Measurements from ENCODE around the gene PTHLH. TPM values are rescaled to one million over a fixed set of nuclear protein-coding genes. Genes with fewer than 3 reads are reported as not detected.
A peak's percentile ranks its signal among the peaks of the same experiment; 100 is the strongest.

Gene PTHLH
- total RNA-seq, 2 experiments from 2014 or later = not detected

- Mint-ChIP-seq H3K4me3 (no peak overlapping the region), H3K36me3 (ENCODE audit: low read depth) (no peaks in the 10 kb centered on the region), H3K4me1 (ENCODE audit: low read depth) (no peaks in the 10 kb centered on the region), H3K27ac (no peak overlapping the region), H3K27me3 (peaks cover 14% of the 10 kb centered on the region), H3K9me3 (no peaks in the 10 kb centered on the region)
- DNase-seq (no peak), ATAC-seq (no peak)
- ChIA-PET CTCF (interaction anchor here (1.6 to 1.9 kb wide), 2 partner anchors 11 to 12 kb away, joined by 3 to 7 read pairs; no protein-coding TSS in a partner anchor), POLR2A (no interaction called here)
- TF ChIP-seq, protein P1, sequence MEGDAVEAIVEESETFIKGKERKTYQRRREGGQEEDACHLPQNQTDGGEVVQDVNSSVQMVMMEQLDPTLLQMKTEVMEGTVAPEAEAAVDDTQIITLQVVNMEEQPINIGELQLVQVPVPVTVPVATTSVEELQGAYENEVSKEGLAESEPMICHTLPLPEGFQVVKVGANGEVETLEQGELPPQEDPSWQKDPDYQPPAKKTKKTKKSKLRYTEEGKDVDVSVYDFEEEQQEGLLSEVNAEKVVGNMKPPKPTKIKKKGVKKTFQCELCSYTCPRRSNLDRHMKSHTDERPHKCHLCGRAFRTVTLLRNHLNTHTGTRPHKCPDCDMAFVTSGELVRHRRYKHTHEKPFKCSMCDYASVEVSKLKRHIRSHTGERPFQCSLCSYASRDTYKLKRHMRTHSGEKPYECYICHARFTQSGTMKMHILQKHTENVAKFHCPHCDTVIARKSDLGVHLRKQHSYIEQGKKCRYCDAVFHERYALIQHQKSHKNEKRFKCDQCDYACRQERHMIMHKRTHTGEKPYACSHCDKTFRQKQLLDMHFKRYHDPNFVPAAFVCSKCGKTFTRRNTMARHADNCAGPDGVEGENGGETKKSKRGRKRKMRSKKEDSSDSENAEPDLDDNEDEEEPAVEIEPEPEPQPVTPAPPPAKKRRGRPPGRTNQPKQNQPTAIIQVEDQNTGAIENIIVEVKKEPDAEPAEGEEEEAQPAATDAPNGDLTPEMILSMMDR (IDR thresholded peaks at IDR 0.05) = no peak
- intact Hi-C loops (cut with micrococcal nuclease) = no loop called here
Measured at GRCh38 chr12:27952510-27952909, 20.0 kb downstream of the PTHLH start.

- intact Hi-C loops (cut with micrococcal nuclease) = no loop called here
- POLR2A ChIA-PET = no interaction called here
- peaks cover 11% of the 10 kb centered on the region for H3K27me3 Mint-ChIP-seq
Measured at GRCh38 chr12:27951898-27952297, 20.6 kb downstream of the PTHLH start.

DNA sequence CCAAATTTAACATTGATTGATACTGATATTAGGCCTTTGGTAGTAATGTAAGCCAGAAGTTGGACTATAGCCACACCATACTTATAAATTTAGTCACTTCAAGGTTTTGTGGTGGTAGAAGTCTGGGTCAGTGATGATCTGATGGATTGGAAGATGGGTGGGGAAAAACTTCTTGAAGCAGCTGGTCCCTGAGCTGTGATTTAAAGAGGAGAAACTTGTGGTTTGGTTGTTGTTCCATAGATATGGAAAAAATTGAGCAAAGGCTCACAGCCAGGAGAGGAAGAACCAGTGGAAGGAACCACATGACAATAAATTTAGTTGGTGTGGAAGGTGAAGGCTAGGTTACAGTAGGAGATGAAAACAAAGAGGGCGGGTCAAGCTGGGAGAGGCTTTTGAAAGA, 26.1 kb downstream of the PTHLH start:
- Mint-ChIP-seq H3K4me1 (ENCODE audit: low read depth) (no peaks in the 10 kb centered on the region), H3K4me3 (no peak overlapping the region), H3K36me3 (ENCODE audit: low read depth) (no peaks in the 10 kb centered on the region), H3K9me3 (no peaks in the 10 kb centered on the region), H3K27me3 (peaks cover 9% of the 10 kb centered on the region), H3K27ac (no peak overlapping the region)
- ChIA-PET POLR2A (no interaction called here), CTCF (interaction anchor here (1.3 to 1.4 kb wide), 2 partner anchors 10 to 26 kb away, joined by 3 read pairs; no protein-coding TSS in a partner anchor)
- TF ChIP-seq, protein P1 (IDR thresholded peaks at IDR 0.05) = no peak
- ATAC-seq = no peak
- intact Hi-C loops (cut with micrococcal nuclease) = no loop called here
- no peak for DNase-seq

More at GRCh38 chr12:27951898-27952297, 20.6 kb downstream of the PTHLH start:
- Mint-ChIP-seq H3K4me3 (no peak overlapping the region), H3K9me3 (no peaks in the 10 kb centered on the region), H3K4me1 (ENCODE audit: low read depth) (no peaks in the 10 kb centered on the region), H3K36me3 (ENCODE audit: low read depth) (no peaks in the 10 kb centered on the region), H3K27ac (no peak overlapping the region)
- TF ChIP-seq, protein P1 (IDR thresholded peaks at IDR 0.05) = no peak
- ATAC-seq = no peak
- CTCF ChIA-PET = interaction anchor here (1.9 kb wide), 1 partner anchor 11 kb away, joined by 7 read pairs; no protein-coding TSS in a partner anchor
- DNase-seq = no peak

DNA sequence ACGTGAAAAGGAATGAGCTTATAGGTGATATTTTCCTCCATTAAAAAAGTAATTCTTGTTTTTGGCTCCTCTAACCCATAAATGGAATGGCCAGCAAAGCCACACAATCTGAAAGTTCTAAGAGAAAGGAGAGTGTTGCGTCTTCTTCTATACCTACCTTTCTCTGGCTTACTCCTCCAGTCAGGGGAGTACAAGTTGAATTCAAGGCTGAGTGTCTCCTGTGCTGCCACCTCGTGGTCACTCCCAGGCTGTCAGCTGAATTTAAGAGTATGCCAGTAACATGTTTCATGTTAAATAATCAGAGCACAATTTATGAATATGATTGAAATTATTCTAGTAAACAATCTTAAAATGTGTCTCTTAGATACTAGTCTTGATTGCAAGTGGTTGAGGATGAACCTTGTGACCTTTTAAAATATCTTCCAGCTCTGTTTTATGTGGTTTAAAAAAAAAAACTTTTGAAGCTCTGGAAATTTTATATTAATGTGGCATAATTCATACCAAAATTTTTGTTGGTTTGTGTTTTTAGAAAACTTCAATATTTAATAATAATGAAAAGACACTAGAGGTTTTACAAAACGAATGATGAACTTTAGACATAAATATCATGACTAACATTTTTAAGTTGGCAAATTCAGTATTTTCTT, 31.7 kb downstream of the PTHLH start:
- CTCF ChIA-PET = interaction anchor here (0.7 to 5.6 kb wide), 25 partner anchors 9 to 931 kb away, joined by 3 to 65 read pairs (median 3); no protein-coding TSS in a partner anchor
- intact Hi-C loops (cut with micrococcal nuclease) = loop anchor here (5.0 kb wide), 1 partner anchor 209 kb away; no protein-coding TSS in a partner anchor

More for the DNA sequence above, 31.7 kb downstream of the PTHLH start:
- Mint-ChIP-seq H3K9me3 (no peaks in the 10 kb centered on the region), H3K4me3 (no peak overlapping the region), H3K4me1 (ENCODE audit: low read depth) (no peaks in the 10 kb centered on the region), H3K27me3 (peaks cover 16% of the 10 kb centered on the region), H3K27ac (no peak overlapping the region), H3K36me3 (ENCODE audit: low read depth) (no peaks in the 10 kb centered on the region)
- TF ChIP-seq, protein P1 (IDR thresholded peaks at IDR 0.05) = peak; percentile 79
- ATAC-seq (peak; percentile 64), DNase-seq (peak; percentile 90)
- POLR2A ChIA-PET = no interaction called here

Data from activated CD8-positive, alpha-beta T cell treated with anti-CD3 and anti-CD28 coated beads for 36 hours (primary cell).